ENCODE data around the gene CYTH1. TPM values are rescaled to one million over a fixed set of nuclear protein-coding genes. Genes with fewer than 3 reads are reported as not detected.
A peak's percentile ranks its signal among the peaks of the same experiment; 100 is the strongest.

Gene CYTH1
- total RNA-seq, 1 experiment from 2014 or later, result 91.4 TPM

DNA sequence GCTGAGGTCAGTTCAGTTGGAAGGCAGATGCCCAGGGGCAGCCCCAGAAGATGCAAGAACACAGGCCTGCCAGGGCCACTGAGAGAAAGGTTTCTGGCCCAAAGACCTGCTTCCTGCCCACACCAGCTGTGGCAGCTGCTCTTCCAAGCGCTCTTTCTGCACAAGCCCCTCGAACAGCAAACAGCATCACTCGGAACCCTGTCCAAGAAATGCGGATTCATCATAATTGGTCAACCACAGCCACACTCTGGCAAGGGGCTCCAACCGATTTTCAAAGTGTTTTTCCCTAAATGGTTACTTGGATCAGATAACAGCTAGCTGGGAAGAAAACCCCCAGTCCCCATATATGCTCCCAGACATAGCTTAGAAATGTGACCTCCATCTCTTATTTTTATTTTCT, 133.8 kb downstream of the CYTH1 start:
- no peak for DNase-seq (ENCODE audit: low read depth)

DNA sequence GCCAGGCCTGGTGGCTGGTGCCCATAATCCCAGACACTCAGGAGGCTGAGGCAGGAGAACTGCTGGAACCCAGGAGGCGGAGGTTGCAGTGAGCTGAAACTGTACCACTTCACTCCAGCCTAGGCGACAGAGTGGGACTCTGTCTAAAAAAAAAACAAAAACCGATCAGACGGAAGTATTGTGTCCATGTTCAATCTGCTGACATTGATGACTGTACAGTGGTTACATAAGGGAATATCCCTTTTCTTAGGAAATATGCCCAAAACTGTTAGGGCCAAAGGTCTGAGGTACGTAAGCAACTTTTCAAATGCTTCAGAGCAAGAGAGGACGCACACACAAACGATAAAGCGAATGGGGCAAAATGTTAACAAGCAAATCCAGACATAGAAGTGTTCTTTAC, 135.0 kb downstream of the CYTH1 start:
- DNase-seq (ENCODE audit: low read depth), result no peak

DNA sequence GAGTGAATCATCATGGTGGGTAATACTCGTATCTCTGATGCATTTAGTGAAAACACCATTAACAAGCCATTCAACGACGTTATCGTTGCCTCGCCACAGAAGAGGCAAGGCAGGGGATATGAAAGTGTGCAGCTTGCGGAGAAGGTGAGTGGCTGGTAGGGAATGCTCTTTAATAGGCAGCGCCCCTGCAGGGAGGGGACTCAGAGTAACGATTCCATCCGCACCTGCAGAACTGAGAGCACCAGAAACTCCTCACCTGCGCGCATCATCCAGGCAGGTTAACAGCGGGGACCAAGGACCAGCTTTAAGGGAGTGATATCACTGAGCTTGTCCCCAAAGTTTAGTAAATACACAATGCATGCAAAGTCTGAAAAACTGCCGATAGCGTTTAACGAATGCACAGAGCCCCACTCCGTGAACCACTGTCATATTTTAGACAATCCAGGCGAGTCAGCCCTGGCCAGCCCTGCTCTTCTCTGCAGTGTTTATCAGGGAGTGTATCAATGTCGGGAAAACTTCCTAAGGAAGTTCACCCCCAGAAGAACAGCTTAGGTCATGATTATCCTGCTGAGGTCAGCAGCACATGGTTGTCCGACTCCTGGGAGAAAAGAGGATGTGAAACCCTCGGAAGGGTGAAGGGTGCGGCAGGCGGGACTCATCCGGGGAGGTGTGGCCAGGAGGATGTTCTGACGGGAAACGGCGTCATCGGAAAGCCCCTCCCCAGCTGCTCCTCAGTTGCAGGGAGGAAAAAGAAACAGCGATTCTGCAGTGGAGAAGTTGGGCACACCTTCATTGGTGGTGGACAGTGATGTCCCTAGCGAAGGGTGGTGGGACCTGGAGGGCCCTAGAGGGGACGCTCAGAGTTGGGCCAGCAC, 136.4 kb downstream of the CYTH1 start:
- DNase-seq (ENCODE audit: low read depth), result peak; percentile 70

- DNase-seq (ENCODE audit: low read depth), result no peak
These were observed 137.1 kb downstream of the CYTH1 start for GRCh38 chr17:78644931-78645351.

GRCh38 chr17:78644224-78644623, 137.8 kb downstream of the CYTH1 start:
- no peak for DNase-seq (ENCODE audit: low read depth)

DNA sequence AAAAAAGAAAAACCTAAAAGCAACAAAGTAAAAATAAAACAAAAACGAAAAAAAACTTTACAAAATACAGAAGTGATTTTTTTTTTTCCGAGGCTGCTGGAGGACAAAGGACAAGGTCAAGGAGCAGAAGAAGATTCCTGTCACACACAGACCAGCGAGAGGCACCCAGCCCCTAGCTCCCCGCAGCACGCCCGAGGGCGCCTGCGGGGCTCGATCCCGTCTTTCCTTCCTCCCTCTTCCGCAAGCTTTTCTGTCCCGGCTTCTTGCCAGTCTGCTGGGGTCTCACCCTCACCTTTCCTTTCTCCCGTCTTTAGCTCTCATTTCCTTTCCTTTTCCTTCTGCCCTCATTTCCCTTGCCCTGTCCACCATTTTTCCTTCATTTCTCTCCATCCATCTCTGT, 138.7 kb downstream of the CYTH1 start:
- DNase-seq (ENCODE audit: low read depth), result no peak

- DNase-seq (ENCODE audit: low read depth), result no peak
These were observed 139.4 kb downstream of the CYTH1 start for GRCh38 chr17:78642707-78643106.

DNA sequence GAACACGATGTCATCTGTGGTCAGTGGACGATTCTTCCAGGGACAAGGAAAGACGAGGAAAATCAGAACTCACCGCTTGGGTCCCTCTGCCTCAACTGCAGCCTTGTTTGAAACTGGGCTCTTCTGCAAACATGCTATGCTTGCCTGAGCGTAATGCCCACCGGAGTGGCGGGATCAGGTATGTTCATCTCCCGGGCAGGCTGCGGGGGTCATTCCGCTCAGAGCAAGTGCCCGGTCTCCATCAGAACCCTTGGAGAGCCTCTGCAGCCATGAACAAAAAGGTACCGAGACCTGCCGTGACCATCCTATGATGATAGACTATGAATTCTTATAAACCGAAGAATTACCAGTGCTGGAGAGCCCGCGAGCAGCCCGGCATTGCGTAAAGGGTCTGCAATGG, 140.4 kb downstream of the CYTH1 start:
- DNase-seq (ENCODE audit: low read depth), result no peak

GRCh38 chr17:78641243-78641642, 140.8 kb downstream of the CYTH1 start:
- no peak for DNase-seq (ENCODE audit: low read depth)

DNA sequence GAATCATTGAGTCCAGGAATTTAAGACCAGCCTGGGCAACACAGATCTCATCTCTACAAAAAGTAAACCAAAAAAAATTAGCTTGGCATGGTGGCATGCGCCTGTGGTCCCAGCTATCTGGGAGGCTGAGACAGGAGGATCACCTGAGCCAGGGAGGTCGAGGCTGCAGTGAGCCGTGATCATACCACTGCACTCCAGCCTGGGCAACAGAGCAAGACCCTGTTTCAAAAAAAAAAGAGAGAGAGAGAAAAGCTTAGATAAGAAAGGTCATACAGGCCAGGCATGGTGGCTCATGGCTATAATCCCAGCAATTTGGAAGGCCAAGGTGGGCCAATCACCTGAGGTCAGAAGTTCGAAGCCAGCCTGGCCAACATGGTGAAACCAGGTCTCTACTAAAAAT, 141.4 kb downstream of the CYTH1 start:
- no peak for DNase-seq (ENCODE audit: low read depth)

DNA sequence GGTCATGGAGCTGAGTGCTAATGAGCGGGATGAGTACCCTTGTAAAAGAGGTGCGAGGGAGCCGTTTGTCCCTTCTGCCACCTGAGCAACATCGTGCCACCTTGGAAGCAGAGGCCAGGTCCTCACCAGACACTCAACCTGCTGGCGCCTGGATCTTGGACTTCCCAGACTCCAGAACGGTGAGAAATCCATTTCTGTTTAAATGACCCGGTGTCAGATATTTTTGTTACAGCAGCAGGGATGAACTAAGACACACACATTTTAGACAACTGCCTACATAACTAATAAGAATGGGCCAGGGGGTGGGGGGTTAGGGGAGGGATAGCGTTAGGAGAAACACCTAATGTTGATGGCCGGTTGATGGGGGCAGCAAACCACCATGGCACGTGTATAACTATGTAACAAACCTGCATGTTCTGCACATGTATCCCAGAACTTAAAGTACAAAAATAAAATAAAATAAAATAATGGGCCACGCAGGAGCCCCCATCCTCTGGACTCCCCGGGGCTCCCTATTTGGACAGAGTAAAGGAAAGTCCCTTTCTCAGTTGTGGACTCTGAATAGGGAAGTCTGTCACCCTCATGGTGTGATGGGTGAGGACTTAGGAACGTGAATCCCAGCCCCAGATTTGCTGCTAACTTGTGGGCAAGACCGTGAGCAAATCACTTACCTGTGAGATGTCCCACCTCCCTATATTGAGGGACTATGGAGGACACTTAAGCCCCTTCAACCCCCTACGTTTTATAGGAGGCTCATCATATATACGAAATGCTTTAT, 144.2 kb downstream of the CYTH1 start:
- no peak for DNase-seq (ENCODE audit: low read depth)

DNA sequence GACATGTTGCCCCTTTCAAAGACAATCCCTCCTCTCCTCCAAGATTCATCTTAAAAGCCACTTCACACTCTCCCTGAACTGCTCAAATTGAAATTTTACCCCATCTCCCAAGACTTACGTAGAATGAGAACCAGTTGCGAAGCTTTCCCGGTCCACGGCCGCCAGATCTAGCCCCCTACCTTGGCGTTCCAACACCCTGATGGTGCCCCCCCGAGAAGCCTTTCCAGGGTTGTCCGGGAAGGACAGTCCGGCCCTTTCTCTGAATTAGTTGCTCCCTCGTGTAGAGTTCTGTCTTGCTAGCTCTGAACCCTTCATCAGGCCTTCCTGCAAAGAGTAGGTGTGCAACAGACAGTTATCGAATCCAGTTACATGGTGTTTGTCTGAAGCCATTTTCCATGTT, 144.9 kb downstream of the CYTH1 start:
- DNase-seq (ENCODE audit: low read depth), result no peak

DNA sequence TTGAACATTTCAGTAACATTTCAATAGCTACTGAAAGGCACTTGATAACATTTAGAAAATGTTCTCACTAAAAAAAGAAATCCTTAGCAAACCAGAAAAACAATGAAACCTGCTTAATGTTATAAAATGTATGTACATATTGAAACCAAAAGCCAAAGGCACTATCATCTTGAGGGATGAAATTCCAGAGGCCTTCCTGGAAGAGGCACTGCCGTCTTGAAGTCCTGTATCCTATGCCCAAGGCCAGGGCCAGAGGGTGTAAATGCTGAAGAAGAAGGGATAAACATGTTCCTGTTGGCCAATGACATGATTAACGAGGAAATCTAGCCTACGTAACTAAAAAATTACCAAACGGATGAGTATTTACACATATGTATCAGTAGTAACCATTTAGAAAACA, 147.9 kb downstream of the CYTH1 start:
- no peak for DNase-seq (ENCODE audit: low read depth)

GRCh38 chr17:78629436-78629995, 152.6 kb downstream of the CYTH1 start:
- DNase-seq (ENCODE audit: low read depth), result no peak

- DNase-seq (ENCODE audit: low read depth), result no peak
These were observed 153.3 kb downstream of the CYTH1 start for GRCh38 chr17:78628547-78629435.

GRCh38 chr17:78624324-78625151, 157.5 kb downstream of the CYTH1 start:
- peak; percentile 25 for DNase-seq (ENCODE audit: low read depth)
